Stimulated activated memory B cell treated with anti-CD40 and anti-IgM and Interleukin-4, amounts not matched to agents 10 μg/mL and 1 μg/mL and 100 μg/mL, for 72 hours (primary cell): ENCODE data around the gene SERPINI1.
"Not testable (repeated sequence)": the region's sequence is repeated elsewhere in the genome, so short reads cannot be mapped to it uniquely, and the experiment has no call there.

Experiments
- ATAC-seq: fragments of 150-1000 bp; cut with Tn5 transposase; 2 replicates; pipeline ENCODE4 v1.10.0; 2021
- H3K27ac Mint-ChIP-seq: one replicate; pipeline ENCODE4 v1.8.0; 2022; ENCODE audit warnings: mild to moderate bottlenecking, mixed read lengths
- H3K27me3 Mint-ChIP-seq: one replicate; pipeline ENCODE4 v1.8.0; 2022; ENCODE audit warnings: mixed read lengths
- H3K36me3 Mint-ChIP-seq: one replicate; pipeline ENCODE4 v1.8.0; 2022; ENCODE audit warnings: mixed read lengths
- H3K4me1 Mint-ChIP-seq: one replicate; pipeline ENCODE4 v1.8.0; 2022; ENCODE audit warnings: mixed read lengths
- H3K4me3 Mint-ChIP-seq: one replicate; pipeline ENCODE4 v1.8.0; 2022; ENCODE audit warnings: mild to moderate bottlenecking, moderate library complexity, mixed read lengths
- H3K9me3 Mint-ChIP-seq: one replicate; pipeline ENCODE4 v1.8.0; 2022; ENCODE audit warnings: mixed read lengths

Gene SERPINI1

GRCh38 chr3:167810236-167810635, 74.7 kb downstream of the SERPINI1 start:
- Mint-ChIP-seq H3K9me3 (no peaks in the 10 kb centered on the region), H3K4me1 (no peaks in the 10 kb centered on the region), H3K36me3 (no peaks in the 10 kb centered on the region), H3K4me3 (no peak overlapping the region), H3K27ac (no peak overlapping the region), H3K27me3 (no peaks in the 10 kb centered on the region)
- ATAC-seq, result no peak

GRCh38 chr3:167811031-167811430, 75.5 kb downstream of the SERPINI1 start:
- H3K27ac Mint-ChIP-seq, result no peak overlapping the region

GRCh38 chr3:167813169-167814123, 77.9 kb downstream of the SERPINI1 start:
- Mint-ChIP-seq H3K27me3 (no peaks in the 10 kb centered on the region), H3K27ac (no peak overlapping the region), H3K4me3 (no peak overlapping the region), H3K36me3 (no peaks in the 10 kb centered on the region), H3K4me1 (no peaks in the 10 kb centered on the region), H3K9me3 (no peaks in the 10 kb centered on the region)
- no peak for ATAC-seq

More at GRCh38 chr3:167811031-167811430, 75.5 kb downstream of the SERPINI1 start:
- Mint-ChIP-seq H3K9me3 (no peaks in the 10 kb centered on the region), H3K27me3 (no peaks in the 10 kb centered on the region), H3K4me1 (no peaks in the 10 kb centered on the region), H3K36me3 (no peaks in the 10 kb centered on the region), H3K4me3 (no peak overlapping the region)
- ATAC-seq, result no peak

DNA sequence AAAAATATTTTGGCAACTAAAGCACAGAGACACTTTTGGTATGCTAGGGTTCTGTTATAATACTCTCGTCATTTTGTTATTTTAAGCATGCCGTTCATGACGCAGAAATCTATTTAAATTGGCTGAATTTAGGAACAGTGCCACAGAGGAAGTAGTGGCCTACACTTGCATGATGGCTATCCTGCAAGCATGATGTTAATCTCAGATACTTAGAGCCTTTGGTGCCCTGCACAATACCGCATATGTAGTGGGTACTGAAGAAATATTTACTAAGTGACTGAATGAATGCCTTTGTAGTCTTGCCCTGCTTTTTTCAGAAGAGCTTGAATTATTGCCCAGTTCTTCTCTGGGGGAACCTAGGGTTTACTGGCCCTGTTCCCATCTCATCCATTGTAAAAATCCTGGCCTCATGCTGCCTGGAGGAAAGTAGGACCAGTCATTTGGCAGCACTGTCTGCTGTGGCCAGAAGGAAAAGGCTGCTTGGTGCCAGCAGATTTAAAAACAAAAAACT, 79.0 kb downstream of the SERPINI1 start:
- no peak overlapping the region for H3K27ac Mint-ChIP-seq
- H3K27me3 Mint-ChIP-seq, result no peaks in the 10 kb centered on the region
- no peaks in the 10 kb centered on the region for H3K9me3 Mint-ChIP-seq
- no peaks in the 10 kb centered on the region for H3K36me3 Mint-ChIP-seq
- H3K4me3 Mint-ChIP-seq, result no peak overlapping the region
- no peak for ATAC-seq
- H3K4me1 Mint-ChIP-seq, result no peaks in the 10 kb centered on the region

DNA sequence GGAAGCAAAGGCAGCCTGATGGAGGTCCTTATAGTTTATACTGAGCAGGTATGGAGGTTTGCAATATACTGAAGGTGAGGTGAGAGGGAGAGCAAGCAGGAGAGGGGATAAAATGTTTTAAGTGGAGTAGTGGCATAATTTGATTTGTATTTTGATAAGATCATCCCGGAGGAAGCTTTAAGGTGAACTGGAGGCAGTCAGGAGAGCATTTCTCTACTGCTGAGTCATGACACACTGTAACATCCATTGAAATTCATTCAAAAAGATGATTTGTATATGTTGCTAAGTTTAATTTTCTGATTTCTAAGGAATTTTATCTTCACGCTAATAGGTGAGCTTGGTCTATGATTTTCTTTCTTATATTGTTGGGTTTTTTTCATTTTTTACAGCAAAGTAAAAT, 81.4 kb downstream of the SERPINI1 start:
- Mint-ChIP-seq H3K27ac (no peak overlapping the region), H3K4me3 (no peak overlapping the region), H3K9me3 (no peaks in the 10 kb centered on the region), H3K27me3 (no peaks in the 10 kb centered on the region), H3K4me1 (no peaks in the 10 kb centered on the region), H3K36me3 (peaks cover 8% of the 10 kb centered on the region)
- ATAC-seq, result no peak

- no peaks in the 10 kb centered on the region for H3K27me3 Mint-ChIP-seq
- peaks cover 8% of the 10 kb centered on the region for H3K36me3 Mint-ChIP-seq
- H3K4me3 Mint-ChIP-seq, result no peak overlapping the region
- no peak for ATAC-seq
- no peaks in the 10 kb centered on the region for H3K4me1 Mint-ChIP-seq
- no peaks in the 10 kb centered on the region for H3K9me3 Mint-ChIP-seq
- no peak overlapping the region for H3K27ac Mint-ChIP-seq
These were observed 84.8 kb downstream of the SERPINI1 start for GRCh38 chr3:167820102-167820865.

GRCh38 chr3:167821248-167821805, 85.8 kb downstream of the SERPINI1 start:
- Mint-ChIP-seq H3K9me3 (no peaks in the 10 kb centered on the region), H3K27ac (no peak overlapping the region), H3K36me3 (peaks cover 8% of the 10 kb centered on the region), H3K4me1 (no peaks in the 10 kb centered on the region), H3K27me3 (no peaks in the 10 kb centered on the region), H3K4me3 (no peak overlapping the region)
- no peak for ATAC-seq

DNA sequence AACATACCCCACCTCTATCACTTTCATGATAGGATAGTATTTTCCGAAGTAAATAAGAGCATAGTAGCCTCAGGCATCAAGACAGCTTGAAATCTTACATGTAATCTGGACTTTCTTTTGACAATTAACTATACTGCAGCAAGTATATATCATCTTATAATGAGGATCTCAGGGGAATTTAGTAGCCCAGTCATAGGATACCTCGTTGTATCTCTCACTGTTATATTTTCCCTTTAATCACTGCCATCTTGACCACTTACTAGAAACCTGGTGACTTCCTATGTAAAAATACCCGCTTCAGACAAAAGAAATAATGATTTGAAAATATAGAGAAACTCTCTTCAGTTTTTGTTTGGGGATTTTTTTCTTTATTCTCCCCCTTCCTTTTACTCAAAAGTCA, 88.2 kb downstream of the SERPINI1 start:
- ATAC-seq, result no peak
- Mint-ChIP-seq H3K4me1 (peaks cover under 1% of the 10 kb centered on the region), H3K9me3 (no peaks in the 10 kb centered on the region), H3K27me3 (no peaks in the 10 kb centered on the region), H3K36me3 (peaks cover 8% of the 10 kb centered on the region), H3K4me3 (no peak overlapping the region), H3K27ac (no peak overlapping the region)

DNA sequence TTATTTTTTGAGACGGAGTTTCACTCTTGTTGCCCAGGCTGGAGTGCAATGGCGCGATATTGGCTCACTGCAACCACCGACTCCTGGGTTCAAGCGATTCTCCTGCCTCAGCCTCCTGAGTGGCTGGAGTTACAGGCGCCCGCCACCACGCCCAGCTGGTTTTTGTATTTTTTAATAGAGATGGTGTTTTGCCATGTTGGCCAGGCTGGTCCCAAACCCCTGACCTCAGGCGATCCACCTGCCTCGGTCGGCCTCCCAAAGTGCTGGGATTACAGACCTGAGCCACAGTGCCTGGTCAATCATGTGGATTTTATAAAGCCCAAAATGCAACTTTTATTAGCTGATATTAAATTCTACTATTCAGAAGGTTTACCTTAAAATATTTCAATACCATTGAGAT, 92.1 kb downstream of the SERPINI1 start:
- not testable (repeated sequence) for ATAC-seq, H3K9me3 Mint-ChIP-seq, H3K27ac Mint-ChIP-seq, H3K36me3 Mint-ChIP-seq, H3K27me3 Mint-ChIP-seq, H3K4me3 Mint-ChIP-seq
- H3K4me1 Mint-ChIP-seq, result peaks cover 21% of the 10 kb centered on the region

DNA sequence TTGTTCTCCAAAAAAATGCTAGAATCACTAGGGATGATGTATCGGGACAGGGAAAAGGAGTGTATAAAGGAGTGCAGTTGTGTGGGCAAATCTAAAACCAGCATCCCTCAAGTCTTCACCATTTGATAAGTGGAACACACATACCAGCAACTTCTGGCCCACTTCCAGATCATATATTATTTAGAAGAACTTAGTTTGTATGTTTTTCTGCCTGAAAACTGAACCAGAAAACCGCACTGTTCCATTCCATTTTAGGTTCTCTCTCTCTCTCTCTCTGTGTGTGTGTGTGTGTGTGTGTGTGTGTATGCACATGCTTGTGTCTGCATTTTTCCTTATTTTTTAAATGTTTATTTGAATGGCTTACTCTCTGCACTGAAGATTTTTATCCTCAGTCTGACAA, 93.5 kb downstream of the SERPINI1 start:
- Mint-ChIP-seq H3K27ac (peak overlapping the region; percentile 54), H3K9me3 (no peaks in the 10 kb centered on the region)

GRCh38 chr3:167830007-167830406, 94.5 kb downstream of the SERPINI1 start:
- H3K4me3 Mint-ChIP-seq, result no peak overlapping the region
- H3K27me3 Mint-ChIP-seq, result no peaks in the 10 kb centered on the region
- H3K9me3 Mint-ChIP-seq, result no peaks in the 10 kb centered on the region
- ATAC-seq, result peak; percentile 73
- peak overlapping the region; percentile 54 for H3K27ac Mint-ChIP-seq
- peaks cover 21% of the 10 kb centered on the region for H3K4me1 Mint-ChIP-seq
- no peaks in the 10 kb centered on the region for H3K36me3 Mint-ChIP-seq

More for the DNA sequence above, 93.5 kb downstream of the SERPINI1 start:
- Mint-ChIP-seq H3K4me1 (peaks cover 21% of the 10 kb centered on the region), H3K27me3 (no peaks in the 10 kb centered on the region), H3K36me3 (no peaks in the 10 kb centered on the region), H3K4me3 (no peak overlapping the region)
- no peak for ATAC-seq

GRCh38 chr3:167835359-167835758, 99.8 kb downstream of the SERPINI1 start:
- Mint-ChIP-seq H3K27ac (no peak overlapping the region), H3K4me1 (peaks cover 6% of the 10 kb centered on the region), H3K36me3 (no peaks in the 10 kb centered on the region), H3K4me3 (no peak overlapping the region), H3K9me3 (no peaks in the 10 kb centered on the region), H3K27me3 (no peaks in the 10 kb centered on the region)
- ATAC-seq, result no peak

DNA sequence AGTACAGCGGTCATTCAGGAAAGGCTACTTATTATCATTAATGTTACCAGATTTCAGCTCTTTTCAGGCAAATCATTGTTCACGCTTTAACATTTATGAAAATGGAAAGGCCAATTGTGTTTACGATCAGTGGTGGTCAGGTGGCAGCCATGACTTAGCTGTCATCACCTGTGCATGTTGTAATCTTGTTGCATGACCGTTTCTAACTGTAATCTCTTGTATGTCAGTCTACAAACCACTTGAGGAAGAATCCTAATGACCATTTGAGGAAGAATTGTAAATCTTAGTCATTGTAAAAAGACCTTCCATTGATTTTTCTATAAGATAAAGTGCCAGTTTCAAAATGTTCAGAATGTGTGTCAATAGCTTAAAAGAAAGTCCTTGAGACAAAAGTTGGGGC, 100.4 kb downstream of the SERPINI1 start:
- H3K4me3 Mint-ChIP-seq, result no peak overlapping the region
- no peaks in the 10 kb centered on the region for H3K9me3 Mint-ChIP-seq
- no peaks in the 10 kb centered on the region for H3K36me3 Mint-ChIP-seq
- no peak overlapping the region for H3K27ac Mint-ChIP-seq
- no peak for ATAC-seq
- H3K4me1 Mint-ChIP-seq, result peaks cover under 1% of the 10 kb centered on the region
- H3K27me3 Mint-ChIP-seq, result no peaks in the 10 kb centered on the region

- no peak for ATAC-seq
- Mint-ChIP-seq H3K27ac (no peak overlapping the region), H3K4me1 (no peaks in the 10 kb centered on the region), H3K4me3 (no peak overlapping the region), H3K36me3 (no peaks in the 10 kb centered on the region), H3K27me3 (no peaks in the 10 kb centered on the region), H3K9me3 (no peaks in the 10 kb centered on the region)
These were observed 101.9 kb downstream of the SERPINI1 start for GRCh38 chr3:167837466-167837865.

DNA sequence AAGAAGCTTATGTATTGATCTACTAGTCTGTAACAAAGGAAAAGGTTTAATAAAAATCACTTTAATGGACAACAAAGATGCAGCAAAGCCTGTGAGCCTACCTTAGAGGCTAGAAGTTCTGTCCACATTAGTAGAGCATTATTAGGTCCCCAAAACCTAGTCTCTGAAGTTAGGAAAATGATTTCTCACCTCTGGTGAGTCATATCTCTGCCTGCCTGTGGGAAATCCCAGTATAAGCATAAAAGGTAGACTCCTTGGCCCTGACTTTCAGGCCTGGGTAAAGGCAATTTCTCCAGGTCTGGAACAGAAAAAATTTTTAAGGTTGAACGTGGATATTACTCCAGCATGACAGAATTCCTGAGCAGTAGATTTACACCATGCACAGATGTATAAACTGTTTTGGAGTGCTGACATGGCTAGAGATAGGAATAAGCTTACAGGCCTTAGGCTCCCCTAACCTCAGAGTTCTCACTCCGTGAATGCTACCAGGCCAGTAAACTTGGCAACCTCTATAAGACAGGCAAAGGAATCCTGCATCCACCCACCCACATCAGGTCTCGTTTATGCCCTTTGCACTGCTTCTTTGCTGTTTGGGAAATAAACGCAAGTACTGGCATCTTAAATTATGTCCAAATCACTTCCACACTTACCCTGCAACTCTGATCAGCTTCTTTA, 104.1 kb downstream of the SERPINI1 start:
- H3K9me3 Mint-ChIP-seq, result no peaks in the 10 kb centered on the region
- peaks cover 14% of the 10 kb centered on the region for H3K4me1 Mint-ChIP-seq
- H3K27me3 Mint-ChIP-seq, result no peaks in the 10 kb centered on the region
- no peaks in the 10 kb centered on the region for H3K36me3 Mint-ChIP-seq
- ATAC-seq, result no peak
- H3K27ac Mint-ChIP-seq, result no peak overlapping the region
- H3K4me3 Mint-ChIP-seq, result no peak overlapping the region
